HEK293T (cell line): ENCODE measurements around the gene PELI2.

Source experiments
- BHLHE40 ChIP-seq: fragments of 450-650 bp; IDR thresholded peaks from 2 replicates; pipeline ENCODE4 v1.6.1; 2016; ENCODE audit warnings: mild to moderate bottlenecking, moderate library complexity, borderline replicate concordance
- ELF4 ChIP-seq: fragments of 450-650 bp; IDR thresholded peaks from 2 replicates; pipeline ENCODE4 v1.6.1; 2017; ENCODE audit warnings: antibody characterized with exemption
- FOXA1 ChIP-seq: fragments of 450-650 bp; IDR thresholded peaks from 2 replicates; pipeline ENCODE4 v1.6.1; 2016; ENCODE audit warnings: mild to moderate bottlenecking
- FOXK2 ChIP-seq: fragments of 450-650 bp; IDR thresholded peaks from 2 replicates; pipeline ENCODE4 v1.6.1; 2016; ENCODE audit warnings: mild to moderate bottlenecking
- FOXM1 ChIP-seq: fragments of 450-650 bp; IDR thresholded peaks from 2 replicates; pipeline ENCODE4 v1.6.1; 2017; ENCODE audit warnings: mild to moderate bottlenecking, borderline replicate concordance
- HDGF ChIP-seq: fragments of 450-650 bp; IDR thresholded peaks from 2 replicates; pipeline ENCODE4 v1.6.1; 2017; ENCODE audit warnings: antibody characterized with exemption, borderline replicate concordance
- LEF1 ChIP-seq: fragments of 450-650 bp; IDR thresholded peaks from 2 replicates; pipeline ENCODE4 v1.6.1; 2017; ENCODE audit warnings: mild to moderate bottlenecking, borderline replicate concordance
- SP1 ChIP-seq: fragments of 450-650 bp; IDR thresholded peaks from 2 replicates; pipeline ENCODE4 v1.6.1; 2017
- SUZ12 ChIP-seq: fragments of 450-650 bp; IDR thresholded peaks from 2 replicates; pipeline ENCODE4 v1.6.1; 2016; ENCODE audit warnings: mild to moderate bottlenecking
- TARDBP ChIP-seq: fragments of 450-650 bp; IDR thresholded peaks from 2 replicates; pipeline ENCODE4 v1.6.1; 2016

- no peak for TF ChIP-seq LEF1
- no peak for TF ChIP-seq FOXA1
- TF ChIP-seq FOXM1: no peak
- TF ChIP-seq SP1: no peak
- no peak for TF ChIP-seq ELF4
- TF ChIP-seq FOXK2: no peak
- TF ChIP-seq SUZ12: no peak
- TF ChIP-seq HDGF: no peak
- no peak for TF ChIP-seq BHLHE40
- TF ChIP-seq TARDBP: no peak
These were observed 191.0 kb downstream of the PELI2 start for GRCh38 chr14:56309198-56309597.
